HG03025 (cell line): ENCODE data around the gene POLR1D.

Experiments
- ATAC-seq: cut with Tn5 transposase; IDR thresholded peaks from one replicate; pipeline ENCODE4 v1.9.1; 2021; ENCODE audit warnings: mild to moderate bottlenecking, moderate library complexity; ENCODE audit not compliant: unreplicated experiment, low FRiP score

POLR1D gene

DNA sequence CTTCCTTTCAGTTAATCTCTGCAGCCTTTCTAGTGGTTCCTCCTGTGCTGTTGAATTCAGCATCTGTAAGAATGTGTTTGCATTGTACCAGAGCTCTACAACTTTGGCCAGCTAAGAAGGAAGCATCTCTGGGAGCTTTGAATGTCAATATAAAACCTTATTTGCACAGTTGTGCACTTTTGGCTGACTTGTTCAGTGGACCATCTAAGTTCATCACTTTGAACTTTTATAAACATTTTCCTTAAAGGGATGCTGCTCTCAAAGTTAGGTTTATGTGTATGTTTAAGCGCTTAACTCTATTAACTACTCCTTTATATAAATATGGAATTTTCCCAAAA, 15.6 kb downstream of the POLR1D start:
- ATAC-seq: no peak

DNA sequence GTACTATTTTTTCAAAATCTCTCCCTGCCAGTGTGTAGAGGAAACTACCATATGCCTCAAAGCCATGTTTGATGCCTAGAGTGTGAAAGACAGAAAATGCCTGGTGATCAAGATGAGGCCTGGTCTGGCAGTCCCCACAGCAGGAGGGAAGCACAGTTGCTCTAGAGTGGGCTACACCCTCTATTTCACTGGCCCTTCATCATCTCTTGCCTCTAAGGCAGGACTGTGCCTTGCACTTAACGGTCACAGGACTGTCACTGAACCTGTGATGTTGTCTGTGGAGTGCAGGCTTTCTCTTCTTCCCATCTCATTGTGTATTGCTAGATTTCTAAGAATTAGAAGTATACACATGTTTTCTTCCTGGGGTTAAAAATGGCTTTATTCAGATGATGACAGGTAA, 16.3 kb downstream of the POLR1D start:
- no peak for ATAC-seq

DNA sequence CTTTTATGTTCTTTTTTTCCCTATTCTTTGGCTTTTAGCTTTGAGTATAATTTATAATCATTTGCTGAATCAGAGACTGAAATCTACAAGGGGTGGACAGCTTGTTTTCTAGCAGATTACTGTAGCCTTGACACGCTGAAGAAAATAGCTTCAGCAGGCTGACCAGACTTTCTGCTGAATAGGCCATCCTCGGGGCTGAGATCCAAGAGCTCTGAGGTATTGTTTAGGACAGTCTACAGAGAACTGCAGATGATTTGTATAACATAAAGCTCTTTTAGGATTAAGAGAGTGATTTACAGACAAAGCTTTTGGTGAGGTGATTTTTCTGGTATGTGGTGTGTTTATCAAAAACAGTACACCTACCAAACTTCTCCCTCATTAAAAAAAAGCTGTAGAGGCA, 16.8 kb downstream of the POLR1D start:
- ATAC-seq: no peak

- no peak for ATAC-seq
Measured at GRCh38 chr13:27639186-27639585, 17.5 kb downstream of the POLR1D start.

GRCh38 chr13:27641711-27642502, 20.2 kb downstream of the POLR1D start:
- ATAC-seq: no peak

DNA sequence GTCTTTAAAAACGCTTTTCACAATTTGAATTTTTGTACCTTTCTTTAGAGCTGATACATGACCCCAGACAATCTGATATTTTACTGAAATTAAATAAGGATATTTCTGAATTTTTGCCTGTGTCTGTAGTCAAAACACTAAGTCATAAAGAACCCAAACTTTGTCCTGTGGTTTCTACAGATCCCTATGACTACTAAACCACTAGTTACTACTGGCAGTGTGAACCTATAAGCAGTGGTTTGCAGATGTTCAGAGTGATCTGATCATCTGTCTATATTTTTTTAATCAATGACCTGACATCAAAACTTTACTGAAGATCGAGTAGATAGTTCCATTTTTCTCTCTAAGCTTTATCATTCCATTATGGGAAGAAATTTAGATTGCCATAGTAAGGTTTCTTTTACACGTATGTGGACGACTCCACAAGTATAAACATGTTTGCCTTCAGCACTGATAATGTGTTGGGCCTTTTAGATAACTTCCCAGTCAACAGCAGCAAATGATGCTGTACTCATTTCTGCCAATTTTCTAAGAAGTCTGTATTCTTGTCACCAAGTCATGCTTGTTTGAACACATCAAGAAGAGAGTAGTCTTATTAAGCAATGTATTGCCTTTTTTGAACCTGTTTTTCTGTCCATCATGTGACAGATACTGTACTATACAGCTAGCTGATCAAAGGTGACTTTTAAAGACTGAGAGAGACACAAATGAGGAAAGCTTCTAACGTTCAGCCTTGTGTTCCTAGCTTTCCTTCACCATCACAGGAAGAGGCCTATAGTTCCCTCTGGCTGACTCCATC, 21.8 kb downstream of the POLR1D start:
- ATAC-seq: no peak

- ATAC-seq: no peak
Measured at GRCh38 chr13:27644302-27644701, 22.6 kb downstream of the POLR1D start.

GRCh38 chr13:27650312-27650711, 28.6 kb downstream of the POLR1D start:
- ATAC-seq: no peak

DNA sequence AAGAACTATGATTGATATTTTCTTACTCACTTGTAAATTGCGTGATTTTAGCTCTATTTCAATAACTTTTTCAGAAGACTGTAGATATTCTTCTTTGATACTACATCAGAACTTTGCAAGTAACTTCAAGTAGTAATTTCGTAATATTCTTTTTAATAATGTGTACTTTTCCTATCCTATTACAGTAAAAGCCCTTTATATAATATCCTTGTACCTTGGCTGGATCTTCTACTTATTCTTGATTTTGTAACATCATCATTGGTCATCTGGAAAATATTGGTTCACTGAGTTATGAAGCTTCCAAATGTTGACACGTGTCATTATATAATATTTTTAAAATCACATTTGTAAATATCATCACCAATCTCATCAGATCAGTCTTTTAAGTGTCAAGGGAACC, 32.4 kb downstream of the POLR1D start:
- ATAC-seq: no peak

GRCh38 chr13:27654816-27655215, 33.1 kb downstream of the POLR1D start:
- no peak for ATAC-seq

DNA sequence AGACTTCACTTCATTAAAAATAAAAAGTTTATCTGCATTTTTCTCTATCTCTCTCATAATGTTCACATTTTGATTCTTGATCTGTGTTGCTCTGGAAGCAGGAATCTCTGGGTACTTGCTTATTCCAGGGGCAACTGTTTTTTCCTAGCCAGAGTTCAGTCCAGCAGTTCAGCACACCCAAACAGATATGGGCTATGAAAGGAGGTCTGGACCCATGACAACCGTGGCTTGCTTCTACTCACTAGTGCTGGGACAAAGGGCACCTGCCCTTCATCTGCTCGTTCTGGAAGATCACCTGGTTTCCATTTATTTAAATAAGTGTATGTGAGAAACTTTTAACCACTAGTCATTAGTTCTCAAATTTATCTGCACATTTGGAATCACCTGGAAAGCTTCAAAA, 36.0 kb downstream of the POLR1D start:
- ATAC-seq: no peak

DNA sequence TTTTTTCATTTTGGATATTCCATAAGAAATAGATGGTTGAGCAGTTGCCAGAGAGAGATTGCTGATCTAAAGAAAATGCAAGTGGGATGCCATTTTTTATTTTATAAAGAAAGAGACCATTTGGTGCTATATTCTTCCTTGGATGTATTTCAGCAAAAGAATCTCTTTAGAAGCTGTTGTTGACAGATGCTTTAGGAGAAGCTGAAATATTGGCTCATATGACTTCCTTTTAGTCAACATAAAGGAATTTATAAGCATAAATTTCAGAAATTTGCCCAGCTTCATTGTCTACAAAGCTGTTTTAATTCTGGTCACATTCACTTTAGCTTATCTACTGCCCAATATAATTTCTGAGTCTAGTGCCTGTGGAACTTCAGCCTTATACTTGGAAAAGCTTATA, 36.9 kb downstream of the POLR1D start:
- ATAC-seq: no peak

DNA sequence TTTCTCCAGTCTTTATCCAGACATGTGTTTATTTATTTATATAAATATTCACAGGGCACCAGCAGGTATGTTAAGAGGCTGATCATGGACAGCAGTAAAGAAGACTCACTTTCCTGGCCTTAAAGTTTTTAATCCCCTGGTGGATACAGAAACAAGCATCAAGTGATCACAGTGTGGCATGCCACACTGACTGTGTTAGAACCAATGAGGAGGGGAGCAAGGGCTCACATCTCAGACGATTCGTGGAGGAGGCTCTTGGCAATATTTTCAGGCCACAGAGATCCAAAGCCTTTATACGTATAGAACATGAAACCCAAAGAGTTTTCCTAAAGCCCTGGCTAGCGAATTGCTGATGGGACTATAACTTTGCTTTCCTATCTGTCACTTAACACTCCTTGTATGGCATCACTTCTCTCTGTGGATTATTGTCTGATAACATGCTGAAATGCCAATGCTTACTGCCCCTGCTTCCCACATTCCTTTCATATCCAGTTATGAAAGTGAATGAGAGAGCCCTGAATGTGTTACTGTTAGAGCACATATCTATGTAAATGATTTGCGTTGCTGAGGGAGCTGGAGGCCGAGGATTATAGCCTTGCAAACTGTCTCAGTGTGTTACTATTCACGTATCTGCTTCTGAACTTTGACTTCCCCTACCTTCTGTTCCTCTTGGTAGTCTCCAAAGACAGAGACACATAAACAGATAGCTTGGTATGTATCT, 37.6 kb downstream of the POLR1D start:
- no peak for ATAC-seq

DNA sequence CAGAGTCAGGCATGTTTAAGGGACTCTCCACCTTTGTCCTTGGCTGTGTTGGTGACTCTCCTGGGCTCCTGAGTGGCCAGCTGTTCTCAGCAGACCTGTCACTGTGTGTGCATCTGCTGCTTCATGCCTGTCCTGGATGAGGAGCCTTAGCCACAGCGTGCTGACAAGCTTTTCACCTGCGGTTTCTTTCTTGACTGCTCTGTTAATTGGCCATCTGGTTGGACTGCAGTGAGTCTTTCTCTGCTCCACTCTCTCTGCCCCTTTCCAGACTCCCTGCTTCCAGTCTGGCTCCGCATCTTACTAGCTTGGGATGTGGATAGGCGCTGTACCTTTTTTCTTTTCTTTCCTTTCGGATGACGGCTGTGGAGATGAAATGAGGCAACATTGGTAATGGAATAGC, 38.8 kb downstream of the POLR1D start:
- no peak for ATAC-seq

DNA sequence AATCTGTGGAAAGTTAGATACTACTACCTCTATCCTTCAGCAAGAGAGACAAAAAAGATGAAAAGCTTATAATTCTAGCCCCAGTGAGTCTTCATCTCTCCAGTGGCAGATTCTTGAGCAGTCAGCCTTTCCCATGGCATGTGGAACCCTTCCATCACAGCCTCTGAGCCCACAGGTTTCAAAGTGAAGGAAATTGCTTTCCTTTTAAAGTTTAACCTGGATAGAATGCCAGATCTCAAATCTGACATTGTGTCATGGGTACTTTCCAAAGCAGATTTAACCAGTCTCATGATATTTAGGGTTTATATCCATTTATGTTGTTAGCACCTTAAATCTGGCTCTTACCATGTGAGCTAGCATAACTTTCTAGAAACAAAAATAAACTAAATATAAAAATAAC, 39.3 kb downstream of the POLR1D start:
- no peak for ATAC-seq

GRCh38 chr13:27662738-27663470, 41.2 kb downstream of the POLR1D start:
- no peak for ATAC-seq

GRCh38 chr13:27663947-27664346, 42.3 kb downstream of the POLR1D start:
- ATAC-seq: no peak

- no peak for ATAC-seq
Measured at GRCh38 chr13:27665333-27665732, 43.6 kb downstream of the POLR1D start.

DNA sequence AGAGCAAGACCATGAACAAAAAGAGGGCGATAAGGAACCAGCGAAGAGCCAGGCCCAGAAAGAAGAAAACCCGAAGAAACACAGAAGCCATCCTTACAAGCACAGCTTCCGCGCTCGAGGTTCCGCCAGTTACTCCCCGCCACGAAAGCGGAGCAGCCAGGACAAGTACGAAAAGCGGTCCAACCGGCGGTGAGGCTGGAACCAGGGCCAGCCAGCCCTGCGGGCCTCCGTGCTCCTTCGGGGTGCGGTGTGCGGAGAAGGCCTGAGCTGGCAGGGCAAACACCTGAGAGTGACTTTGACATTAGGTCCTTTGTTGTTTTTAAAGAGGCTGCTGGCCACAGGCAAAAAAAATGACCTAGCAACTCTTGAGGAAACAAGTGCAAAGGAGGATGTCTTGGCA, 44.1 kb downstream of the POLR1D start:
- no peak for ATAC-seq

DNA sequence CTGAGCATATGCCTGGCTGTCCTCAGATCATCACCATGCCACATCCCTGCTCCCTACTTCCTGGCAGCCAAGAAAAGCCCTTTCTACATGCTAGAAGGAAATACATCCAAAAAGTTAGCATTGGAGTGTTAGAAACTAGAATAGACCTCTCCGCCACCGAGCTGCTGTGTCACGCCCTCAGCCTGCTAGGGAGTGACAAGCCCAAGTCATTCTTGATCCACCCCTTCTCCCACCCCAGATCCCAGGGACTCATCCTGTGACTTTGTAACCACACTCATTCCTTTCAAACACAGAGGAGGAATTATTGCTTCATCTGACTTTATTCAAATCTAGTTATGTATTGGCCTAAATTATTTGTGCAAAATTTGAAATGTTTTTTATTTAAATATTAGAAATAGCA, 45.3 kb downstream of the POLR1D start:
- no peak for ATAC-seq

DNA sequence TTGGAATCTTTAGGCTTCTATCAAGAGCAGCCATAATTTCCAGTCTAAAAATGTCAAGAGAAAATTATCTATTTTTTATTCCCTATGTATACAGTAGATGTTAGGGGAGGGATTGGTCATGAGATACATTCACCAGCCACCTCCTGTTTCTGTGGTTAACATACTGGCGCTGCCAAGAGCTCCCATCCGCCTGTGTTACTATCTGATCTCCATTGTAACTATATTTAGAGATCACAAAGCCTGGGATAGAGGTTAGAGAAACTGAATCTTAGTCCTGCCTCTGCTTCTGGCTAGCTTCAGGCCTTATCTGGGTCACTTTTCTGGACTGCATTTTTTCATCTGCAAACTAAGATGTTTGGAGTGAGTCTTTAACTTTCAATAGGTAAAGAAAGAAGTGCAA, 46.3 kb downstream of the POLR1D start:
- no peak for ATAC-seq
